HG02973 (cell line): ENCODE data around the gene NCOA5.

Experiments
- ATAC-seq: cut with Tn5 transposase; IDR thresholded peaks from one replicate; pipeline ENCODE4 v1.9.1; 2021; ENCODE audit warnings: moderate library complexity; ENCODE audit not compliant: unreplicated experiment

NCOA5 gene

GRCh38 chr20:46018611-46019010 is 71.2 kb downstream of the NCOA5 start:
- ATAC-seq = no peak

GRCh38 chr20:46018112-46018511 is 71.7 kb downstream of the NCOA5 start:
- no peak for ATAC-seq

- ATAC-seq = no peak
Observed at GRCh38 chr20:46017272-46017671, 72.5 kb downstream of the NCOA5 start.

- ATAC-seq = no peak
Observed at GRCh38 chr20:46014517-46015396, 75.0 kb downstream of the NCOA5 start.

- peak; percentile 57 for ATAC-seq
Observed at GRCh38 chr20:46013829-46014516, 75.8 kb downstream of the NCOA5 start.

- ATAC-seq = no peak
Observed at GRCh38 chr20:46013322-46013828, 76.4 kb downstream of the NCOA5 start.

- ATAC-seq = no peak
Observed at GRCh38 chr20:46012921-46013320, 76.8 kb downstream of the NCOA5 start.

GRCh38 chr20:46011631-46012482 is 77.9 kb downstream of the NCOA5 start:
- ATAC-seq = no peak
